Glomerular visceral epithelial cell (primary cell): ENCODE measurements around the gene DUSP1.

Source experiments
- DNase-seq: peaks from one replicate; pipeline ENCODE4 v3.0.0-alpha.2; 2016; ENCODE audit errors: extremely low spot score

DUSP1 gene

DNA sequence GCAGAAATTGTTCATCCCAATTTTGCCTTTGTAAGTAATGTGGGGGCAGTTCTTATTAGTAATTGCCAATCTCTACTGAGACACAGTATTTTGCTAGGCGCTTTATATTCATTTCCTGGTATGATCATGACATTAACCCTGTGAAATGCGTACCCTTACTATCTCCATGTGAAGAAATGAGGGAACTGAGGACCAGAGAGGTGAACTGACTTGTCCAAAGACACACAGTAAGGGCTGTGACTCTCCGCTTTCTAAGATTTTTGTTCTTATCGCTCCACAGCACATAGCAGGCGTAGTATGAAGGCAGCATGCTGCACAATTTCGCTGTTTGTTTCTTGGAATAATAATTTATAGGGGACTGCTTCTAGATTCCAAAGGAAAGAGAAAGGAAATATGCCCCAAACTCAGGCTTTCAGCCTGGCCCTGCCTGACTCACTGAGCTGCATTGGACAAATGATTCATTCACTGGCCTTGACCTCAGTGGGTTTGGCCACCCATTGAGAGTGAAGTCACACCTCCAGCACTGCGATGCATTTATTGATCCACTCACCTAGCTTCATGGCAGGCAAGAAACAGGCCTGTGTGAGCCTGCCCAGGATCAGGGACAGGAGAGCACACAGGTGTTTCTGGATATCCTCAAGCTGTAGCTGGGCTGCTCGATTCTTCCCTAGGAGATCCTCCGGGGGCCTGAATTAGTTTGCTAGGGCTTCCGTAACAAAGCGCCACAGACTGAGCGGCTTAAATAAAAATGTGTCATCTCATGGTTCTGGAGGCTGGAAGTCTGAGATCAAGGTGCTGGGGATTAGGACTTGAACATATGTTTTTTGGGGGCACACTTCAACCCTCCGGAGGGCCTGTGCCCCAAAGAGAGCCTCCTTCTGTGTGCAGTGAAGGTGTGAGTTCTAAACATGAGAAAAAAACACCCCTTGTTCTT is 7.2 kb upstream of the DUSP1 start:
- DNase-seq = peak; percentile 85

DNA sequence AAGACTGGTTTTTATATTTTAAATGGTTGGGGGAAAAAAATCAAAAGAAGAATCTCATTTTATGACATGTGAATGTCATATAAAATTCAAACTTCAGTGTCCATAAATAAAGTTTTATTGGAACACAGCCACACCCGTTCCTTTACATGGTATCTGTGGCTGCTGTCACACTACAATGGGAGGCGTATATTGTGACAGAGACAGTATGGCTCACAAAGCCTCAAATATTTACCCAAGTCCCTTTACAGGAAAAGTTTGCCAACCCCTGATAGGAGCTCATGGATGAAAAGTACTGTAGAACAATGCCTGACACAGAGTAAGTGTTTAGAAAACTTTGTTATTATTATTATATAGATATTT is 5.2 kb upstream of the DUSP1 start:
- DNase-seq = no peak

- DNase-seq = peak; percentile 64
Observed at GRCh38 chr5:172775326-172776234, 4.6 kb upstream of the DUSP1 start.

GRCh38 chr5:172774561-172775315 is 3.7 kb upstream of the DUSP1 start:
- DNase-seq = no peak

GRCh38 chr5:172773481-172774469 is 2.8 kb upstream of the DUSP1 start:
- peak; percentile 56 for DNase-seq

DNA sequence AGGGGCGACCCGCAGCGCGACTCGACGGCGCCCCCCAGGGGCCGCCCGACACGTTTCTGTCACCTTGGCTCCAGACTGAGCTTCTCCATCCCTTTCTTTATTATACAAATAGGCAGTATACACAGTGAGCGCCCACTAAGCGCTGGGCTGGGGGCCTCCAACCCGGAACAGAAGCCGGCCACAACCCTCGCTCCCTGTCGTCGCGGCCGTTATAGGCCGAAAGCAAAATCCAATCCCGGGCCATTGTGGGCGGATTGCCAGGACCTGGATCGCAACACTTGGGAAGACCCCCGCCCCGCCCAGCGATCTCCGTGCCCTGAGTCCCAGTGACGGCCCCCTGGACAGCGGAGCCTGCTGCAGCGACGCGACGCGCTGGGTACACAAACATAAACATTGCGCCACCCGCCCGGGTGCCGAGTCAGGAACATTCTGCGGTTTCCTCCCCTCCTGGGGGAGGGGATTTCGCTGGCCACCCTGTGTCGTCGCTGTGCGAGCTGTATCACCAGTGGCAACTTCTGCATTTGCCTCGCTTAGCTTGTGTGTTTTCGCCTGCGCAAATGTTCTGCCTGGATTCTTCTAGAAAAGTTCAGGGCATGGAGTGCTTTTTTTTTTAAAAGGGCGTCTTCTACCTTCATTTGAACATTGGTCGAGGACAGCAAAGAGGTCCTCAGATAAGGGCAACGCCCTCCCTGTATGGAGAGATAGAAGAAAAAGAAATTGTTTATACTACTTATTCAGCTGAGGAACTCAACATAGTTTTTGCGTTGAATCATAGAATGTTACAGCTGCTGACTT is 1.3 kb upstream of the DUSP1 start:
- DNase-seq = peak; percentile 98

DNA sequence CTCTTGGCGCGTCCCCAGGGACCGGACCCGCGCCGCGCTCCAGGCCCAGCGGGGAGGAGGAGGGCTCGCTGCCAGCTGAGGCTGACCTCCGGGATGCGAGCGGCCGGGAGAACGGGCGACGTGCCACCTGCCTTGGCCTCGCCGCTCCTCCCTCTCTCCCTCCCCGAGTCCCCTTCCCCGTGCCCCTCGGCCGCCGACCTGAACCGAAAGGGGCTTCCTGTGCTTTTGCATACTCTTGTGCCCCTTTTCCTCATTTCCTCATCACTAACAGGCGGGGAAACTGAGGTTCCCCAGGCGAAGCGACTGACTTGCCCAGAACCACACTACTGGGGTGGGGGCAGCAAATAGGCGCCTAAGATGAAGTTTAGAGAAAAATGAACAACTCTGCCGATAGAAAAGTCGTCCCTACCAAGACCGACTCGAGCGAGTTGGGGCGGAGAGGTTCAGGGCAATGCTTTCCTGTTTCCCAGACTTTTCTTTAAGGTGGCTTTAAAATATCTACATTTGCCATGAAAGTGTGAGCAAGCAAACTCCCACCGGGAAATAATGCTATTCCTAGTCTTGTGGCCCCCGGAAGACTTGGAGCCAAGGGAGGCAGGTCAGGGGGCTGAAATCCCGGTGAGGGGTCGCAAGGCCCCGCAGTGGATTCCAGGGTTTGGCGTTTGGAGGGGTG is 580 bp upstream of the DUSP1 start:
- no peak for DNase-seq

- no peak for DNase-seq
Observed at GRCh38 chr5:172770374-172770674, 671 bp downstream of the DUSP1 start.

GRCh38 chr5:172769616-172770373 is 1.2 kb downstream of the DUSP1 start:
- peak; percentile 56 for DNase-seq

DNA sequence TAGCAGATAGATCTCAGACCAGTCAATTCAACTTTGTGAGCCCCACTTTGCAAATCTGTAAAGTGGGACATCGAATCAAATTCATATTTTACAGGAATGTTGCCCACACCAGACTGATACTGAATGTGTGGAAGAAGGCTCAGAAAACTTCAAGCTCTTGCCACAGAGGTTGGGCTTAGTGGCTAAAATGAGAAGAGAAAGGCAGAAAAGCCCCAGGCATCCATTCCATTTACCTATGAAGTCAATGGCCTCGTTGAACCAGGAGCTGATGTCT is 1.7 kb downstream of the DUSP1 start:
- no peak for DNase-seq

GRCh38 chr5:172768573-172769341 is 2.2 kb downstream of the DUSP1 start:
- peak; percentile 77 for DNase-seq

DNA sequence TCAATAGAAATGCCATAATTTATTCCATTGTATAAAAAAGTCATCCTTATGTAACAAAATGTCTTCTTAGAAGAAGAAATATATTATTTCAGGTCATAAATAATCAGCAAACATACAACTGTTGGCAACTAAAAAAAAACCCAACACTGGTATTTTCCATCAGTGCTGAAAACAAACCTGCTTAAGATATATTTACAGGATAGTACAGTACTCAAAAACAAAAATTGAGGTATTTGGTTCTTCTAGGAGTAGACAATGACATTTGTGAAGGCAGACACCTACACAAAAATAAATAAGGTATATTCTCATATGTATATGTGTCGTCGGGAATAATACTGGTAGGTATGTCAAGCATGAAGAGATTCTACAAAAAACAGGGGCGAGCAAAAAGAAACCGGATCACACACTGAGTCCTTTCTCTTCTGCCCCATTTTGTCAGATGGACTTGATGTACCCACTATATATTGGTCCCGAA is 2.9 kb downstream of the DUSP1 start:
- no peak for DNase-seq

DNA sequence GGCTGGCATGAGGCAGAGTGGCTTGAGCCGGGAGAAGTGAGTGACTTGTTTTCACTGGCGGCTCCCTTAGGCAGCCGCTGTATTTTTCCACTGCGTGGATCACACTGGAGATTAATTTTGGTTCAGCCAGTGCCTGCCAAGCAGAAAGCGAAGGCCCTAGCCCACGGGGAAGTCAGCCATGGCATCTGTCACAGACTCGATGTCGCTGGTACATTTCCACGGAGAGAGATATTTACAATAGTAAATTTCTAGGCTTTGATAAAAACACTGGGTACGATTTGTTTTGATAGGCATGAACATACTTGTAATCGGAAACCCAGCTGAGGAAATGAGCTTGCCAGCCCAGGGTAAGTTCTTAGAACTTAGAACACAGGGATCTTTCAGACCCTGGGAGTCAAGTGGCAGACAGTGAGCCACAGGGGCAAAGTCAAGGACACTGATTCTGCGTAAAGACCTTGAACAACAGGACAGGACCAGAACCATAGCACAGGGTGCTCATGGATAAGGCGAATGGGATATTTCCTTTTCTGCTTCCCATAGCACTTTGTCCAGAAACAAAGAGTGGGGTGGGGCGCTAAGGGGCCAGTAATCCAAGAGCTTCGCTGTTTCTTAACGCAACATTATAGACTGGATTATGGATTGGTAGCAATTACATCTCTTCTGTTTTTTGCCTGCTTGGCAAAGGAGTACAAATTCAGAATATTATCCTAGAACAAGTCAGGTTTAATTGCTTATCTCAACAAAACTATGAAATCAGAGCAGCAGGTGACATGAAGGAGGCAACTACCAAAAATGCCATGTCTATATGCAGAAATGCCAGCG is 4.5 kb downstream of the DUSP1 start:
- DNase-seq = peak; percentile 84

DNA sequence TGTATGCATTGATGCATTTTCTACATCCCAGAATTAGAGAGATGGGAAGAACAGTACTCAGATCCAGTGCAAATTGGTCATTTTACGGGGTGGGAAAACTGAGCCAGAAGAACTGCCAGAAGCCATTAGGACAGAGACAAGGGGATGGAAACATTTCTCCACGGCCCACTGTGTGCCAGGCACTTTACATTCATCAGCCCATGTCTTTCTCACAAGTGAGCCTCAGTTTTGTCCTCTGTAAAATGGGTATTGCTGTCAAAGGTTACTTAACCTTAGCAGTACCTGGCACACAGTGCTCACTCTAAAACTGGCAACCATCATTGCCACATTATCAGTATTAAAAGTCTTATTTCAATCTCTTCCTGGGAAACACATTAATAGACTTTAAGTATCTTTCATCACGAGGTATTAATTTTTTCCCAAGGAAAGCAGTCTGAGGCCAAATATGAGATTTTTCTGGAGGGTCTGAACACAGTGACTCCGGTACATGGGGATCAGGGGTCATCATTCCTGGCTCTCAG is 5.2 kb downstream of the DUSP1 start:
- no peak for DNase-seq

- DNase-seq = peak; percentile 100
Observed at GRCh38 chr5:172764861-172765765, 5.9 kb downstream of the DUSP1 start.

DNA sequence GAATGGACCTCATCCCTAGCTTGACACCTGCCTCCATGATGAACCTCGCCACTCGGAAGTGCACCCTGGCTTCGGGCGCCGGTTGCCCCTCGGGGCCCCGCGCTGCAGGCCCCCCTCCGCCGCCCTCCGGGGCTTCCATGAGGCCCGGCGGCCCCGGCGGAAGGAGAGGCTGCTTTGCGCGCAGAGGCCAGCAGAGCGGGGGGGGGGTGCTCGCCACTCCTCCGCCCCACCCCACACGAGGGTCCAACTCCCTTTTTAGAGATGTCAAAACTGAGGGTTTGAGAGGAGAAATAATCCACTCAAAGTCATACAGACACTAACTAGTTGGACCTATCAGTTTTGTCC is 7.9 kb downstream of the DUSP1 start:
- DNase-seq = no peak
